OCI-LY1 (cell line): ENCODE data around the gene VPS45.

ENCODE experiments used
- EZH2 ChIP-seq: fragments of 200-600 bp; sonication (generic), shearing (Covaris generic); IDR thresholded peaks from 2 replicates; pipeline ENCODE4 v1.8.0; 2017; ENCODE audit warnings: borderline replicate concordance, mixed run types, mild to moderate bottlenecking, antibody characterized with exemption, low read length, moderate library complexity, mixed read lengths
- TF ChIP-seq, protein P1 (sequence below): fragments of 200-600 bp; sonication (generic), shearing (Covaris generic); IDR thresholded peaks from 2 replicates; pipeline ENCODE4 v1.5.1; 2017; ENCODE audit warnings: mild to moderate bottlenecking, antibody characterized with exemption, low read length, moderate library complexity, mixed read lengths

DNA sequence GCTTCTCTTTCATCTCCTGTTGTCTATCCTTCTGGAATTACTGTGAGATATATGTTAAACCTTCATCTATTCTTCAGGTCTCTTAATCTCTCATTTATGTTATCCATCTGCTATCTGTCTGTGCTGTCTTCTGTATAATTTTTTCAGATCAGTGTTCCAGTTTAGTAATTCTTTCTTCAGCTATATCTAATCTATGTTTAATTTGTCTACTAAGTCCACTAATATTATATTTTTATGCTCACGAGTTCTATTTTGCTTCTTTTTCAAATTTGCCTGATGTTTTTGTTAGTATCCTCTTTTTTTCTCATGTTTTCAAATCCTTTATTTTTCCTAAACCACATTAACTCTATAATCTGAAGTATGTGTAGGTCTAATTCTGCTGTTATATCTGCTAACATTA is 47.5 kb downstream of the VPS45 start:
- TF ChIP-seq EZH2: no peak
- TF ChIP-seq, protein P1, sequence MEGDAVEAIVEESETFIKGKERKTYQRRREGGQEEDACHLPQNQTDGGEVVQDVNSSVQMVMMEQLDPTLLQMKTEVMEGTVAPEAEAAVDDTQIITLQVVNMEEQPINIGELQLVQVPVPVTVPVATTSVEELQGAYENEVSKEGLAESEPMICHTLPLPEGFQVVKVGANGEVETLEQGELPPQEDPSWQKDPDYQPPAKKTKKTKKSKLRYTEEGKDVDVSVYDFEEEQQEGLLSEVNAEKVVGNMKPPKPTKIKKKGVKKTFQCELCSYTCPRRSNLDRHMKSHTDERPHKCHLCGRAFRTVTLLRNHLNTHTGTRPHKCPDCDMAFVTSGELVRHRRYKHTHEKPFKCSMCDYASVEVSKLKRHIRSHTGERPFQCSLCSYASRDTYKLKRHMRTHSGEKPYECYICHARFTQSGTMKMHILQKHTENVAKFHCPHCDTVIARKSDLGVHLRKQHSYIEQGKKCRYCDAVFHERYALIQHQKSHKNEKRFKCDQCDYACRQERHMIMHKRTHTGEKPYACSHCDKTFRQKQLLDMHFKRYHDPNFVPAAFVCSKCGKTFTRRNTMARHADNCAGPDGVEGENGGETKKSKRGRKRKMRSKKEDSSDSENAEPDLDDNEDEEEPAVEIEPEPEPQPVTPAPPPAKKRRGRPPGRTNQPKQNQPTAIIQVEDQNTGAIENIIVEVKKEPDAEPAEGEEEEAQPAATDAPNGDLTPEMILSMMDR: no peak
